Thyroid gland (tissue), 4 donors: ENCODE data around the gene FAM53B.

Experiments used
- POLR2A ChIP-seq, 2 donors: fragments of 450-650 bp; IDR thresholded peaks; one replicate each; pipeline ENCODE4 v1.6.1; 2017; ENCODE audit warnings: antibody characterized with exemption in 2 of 2, mild to moderate bottlenecking in 2 of 2, moderate library complexity in 1 of 2
- TF ChIP-seq, protein P1 (sequence below), 6 experiments: fragments of 200-600 bp in 3 of 6; fragments of 450-650 bp in 3 of 6; sonication (generic) in 3 of 6; IDR thresholded peaks; one replicate each; pipeline ENCODE4 v1.5.1; 2016 to 2019; ENCODE audit warnings: antibody characterized with exemption in 6 of 6, mild to moderate bottlenecking in 2 of 6, inconsistent platforms in 1 of 6, moderate library complexity in 1 of 6

- TF ChIP-seq, protein P1, sequence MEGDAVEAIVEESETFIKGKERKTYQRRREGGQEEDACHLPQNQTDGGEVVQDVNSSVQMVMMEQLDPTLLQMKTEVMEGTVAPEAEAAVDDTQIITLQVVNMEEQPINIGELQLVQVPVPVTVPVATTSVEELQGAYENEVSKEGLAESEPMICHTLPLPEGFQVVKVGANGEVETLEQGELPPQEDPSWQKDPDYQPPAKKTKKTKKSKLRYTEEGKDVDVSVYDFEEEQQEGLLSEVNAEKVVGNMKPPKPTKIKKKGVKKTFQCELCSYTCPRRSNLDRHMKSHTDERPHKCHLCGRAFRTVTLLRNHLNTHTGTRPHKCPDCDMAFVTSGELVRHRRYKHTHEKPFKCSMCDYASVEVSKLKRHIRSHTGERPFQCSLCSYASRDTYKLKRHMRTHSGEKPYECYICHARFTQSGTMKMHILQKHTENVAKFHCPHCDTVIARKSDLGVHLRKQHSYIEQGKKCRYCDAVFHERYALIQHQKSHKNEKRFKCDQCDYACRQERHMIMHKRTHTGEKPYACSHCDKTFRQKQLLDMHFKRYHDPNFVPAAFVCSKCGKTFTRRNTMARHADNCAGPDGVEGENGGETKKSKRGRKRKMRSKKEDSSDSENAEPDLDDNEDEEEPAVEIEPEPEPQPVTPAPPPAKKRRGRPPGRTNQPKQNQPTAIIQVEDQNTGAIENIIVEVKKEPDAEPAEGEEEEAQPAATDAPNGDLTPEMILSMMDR (IDR thresholded peaks at IDR 0.05), result no peak
- TF ChIP-seq POLR2A (IDR thresholded peaks at IDR 0.05), result no peak
These were observed 55.1 kb downstream of the FAM53B start for GRCh38 chr10:124688889-124689670.
